NCI-H2171 (cell line): ENCODE measurements around the gene KRT13.

Experiments
- DNase-seq: peaks from one replicate; lab custom pipeline; 2025; lab: John Stamatoyannopoulos, UW

The KRT13 gene

GRCh38 chr17:41494524-41494923, 10.9 kb downstream of the KRT13 start:
- DNase-seq: no peak

- no peak for DNase-seq
These were observed 12.6 kb downstream of the KRT13 start for GRCh38 chr17:41492771-41493170.

GRCh38 chr17:41492351-41492750, 13.1 kb downstream of the KRT13 start:
- no peak for DNase-seq

GRCh38 chr17:41491476-41491875, 13.9 kb downstream of the KRT13 start:
- no peak for DNase-seq

- no peak for DNase-seq
These were observed 15.1 kb downstream of the KRT13 start for GRCh38 chr17:41490000-41490990.

GRCh38 chr17:41489531-41489930, 15.9 kb downstream of the KRT13 start, which contains the start of gene KRT36:
KRT36 (minus strand) TSS chr17:41489910; CDS start chr17:41489864, 46 bp downstream.
- DNase-seq: no peak

- DNase-seq: no peak
These were observed 18.4 kb downstream of the KRT13 start for GRCh38 chr17:41486809-41487530.

GRCh38 chr17:41486316-41486715, 19.1 kb downstream of the KRT13 start:
- DNase-seq: no peak

- DNase-seq: no peak
These were observed 20.2 kb downstream of the KRT13 start for GRCh38 chr17:41484920-41485904.

- DNase-seq: no peak
These were observed 21.2 kb downstream of the KRT13 start for GRCh38 chr17:41483991-41484826.

GRCh38 chr17:41483531-41483930, 21.9 kb downstream of the KRT13 start:
- DNase-seq: no peak

- no peak for DNase-seq
These were observed 24.4 kb downstream of the KRT13 start, which contains the start of gene KRT35 for GRCh38 chr17:41481036-41481435. KRT35 (minus strand) TSS chr17:41481151; CDS start chr17:41481097, 54 bp downstream.

- no peak for DNase-seq
These were observed 24.8 kb downstream of the KRT13 start for GRCh38 chr17:41480581-41480980.

GRCh38 chr17:41480136-41480535, 25.3 kb downstream of the KRT13 start:
- DNase-seq: no peak

GRCh38 chr17:41478237-41478636, 27.2 kb downstream of the KRT13 start:
- DNase-seq: no peak

- no peak for DNase-seq
These were observed 28.3 kb downstream of the KRT13 start for GRCh38 chr17:41476866-41477815.

- DNase-seq: no peak
These were observed 30.0 kb downstream of the KRT13 start for GRCh38 chr17:41475421-41475820.

GRCh38 chr17:41474863-41475262, 30.5 kb downstream of the KRT13 start:
- no peak for DNase-seq

- no peak for DNase-seq
These were observed 37.1 kb downstream of the KRT13 start for GRCh38 chr17:41468346-41468745.
